Body of pancreas (tissue), 4 donors: ENCODE results near the gene LRP2BP. TPM values are rescaled to one million over a fixed set of nuclear protein-coding genes. Genes with fewer than 3 reads are reported as not detected.

Experiments
- ATAC-seq: fragments of 150-250 bp; one replicate; pipeline ENCODE4 v1.9.1; 2016
- DNase-seq, 4 donors: peaks; one replicate each; pipeline ENCODE4 v3.0.0-alpha.2; 2019
- H3K27ac ChIP-seq, 4 donors: fragments of 200-600 bp; sonication (generic); 1 replicate in 3 of 4; 2 replicates in 1 of 4; pipeline versions ENCODE4 v1.5.1 to v1.6.1; 2016 to 2019; ENCODE audit warnings: mild to moderate bottlenecking in 1 of 4, mixed read lengths in 1 of 4, moderate library complexity in 1 of 4
- H3K27me3 ChIP-seq, 2 donors: fragments of 200-600 bp; sonication (generic); one replicate each; pipeline ENCODE4 v1.6.0; 2016; ENCODE audit warnings: mild to moderate bottlenecking in 1 of 2
- H3K36me3 ChIP-seq, 2 donors: fragments of 200-600 bp; sonication (generic); replicated peaks in 1 of 2; 2 replicates each; pipeline ENCODE4 v1.5.1; 2016; ENCODE audit warnings: low read depth in 2 of 2; ENCODE audit not compliant: insufficient read depth in 1 of 2
- H3K4me1 ChIP-seq: fragments of 200-600 bp; sonication (generic); one replicate; pipeline ENCODE4 v1.6.0; 2016
- H3K4me3 ChIP-seq, 2 donors: fragments of 200-600 bp; sonication (generic); 1 replicate in 1 of 2; 2 replicates in 1 of 2; pipeline ENCODE4 v1.5.1; 2016 to 2019
- H3K9me3 ChIP-seq, 3 donors: fragments of 200-600 bp; sonication (generic); 1 replicate in 2 of 3; 2 replicates in 1 of 3; pipeline ENCODE4 v1.5.1; 2016
- CTCF ChIP-seq, 7 experiments: fragments of 450-650 bp in 4 of 7; fragments of 200-600 bp in 3 of 7; sonication (generic) in 3 of 7; IDR thresholded peaks; one replicate each; pipeline ENCODE4 v1.5.1; 2016 to 2019; ENCODE audit warnings: antibody characterized with exemption in 7 of 7
- POLR2A ChIP-seq, 3 donors: fragments of 450-650 bp; IDR thresholded peaks; one replicate each; pipeline ENCODE4 v1.6.1; 2016; ENCODE audit warnings: antibody characterized with exemption in 3 of 3, mild to moderate bottlenecking in 2 of 3
- WGBS, 2 donors: methylation state at CpG; one replicate each; pipeline ENCODE4 v1.1.5; 2017; 5-methylcytosine and 5-hydroxymethylcytosine counted together
- intact Hi-C: fragments of 100-400 bp; cut with DNase I; formaldehyde crosslinking; loops from one replicate; pipeline ENCODE4 v1.15.1; 2023
- total RNA-seq, 2 donors: library from RNA; depleted of rRNA; stranded (reverse); fragments of >200 nt; gene quantifications; one replicate each; pipeline ENCODE4 v1.1.0, GENCODE V29; 2016

LRP2BP gene
- total RNA-seq, 2 donors from 2014 or later: 2.0 to 2.1 TPM

- H3K27ac ChIP-seq: peak within 1 kb of the TSS; percentile 98 to 100 (median 100)
- 3 to 19% methylated on average over 12 to 38 of the region's 38 CpGs for WGBS, 2 donors
- ATAC-seq (peak; percentile 63), DNase-seq (peak; percentile 87 to 95 (median 90))
- H3K4me3 ChIP-seq: peak within 1 kb of the TSS; percentile 26 to 42
- no peaks in the 10 kb centered on the region for H3K27me3 ChIP-seq
- TF ChIP-seq POLR2A (IDR thresholded peaks at IDR 0.05): peak; percentile 81 to 99 (median 98)
- peak in 3 of 7 experiments; percentile 8 to 39 (median 25) for TF ChIP-seq CTCF (IDR thresholded peaks at IDR 0.05)
- H3K36me3 ChIP-seq: peaks cover 0 to 3% of the 10 kb centered on the region in 2 donors
- intact Hi-C loops: no loop called here
- H3K4me1 ChIP-seq: peaks cover 45% of the 10 kb centered on the region
- no peaks in the 10 kb centered on the region for H3K9me3 ChIP-seq
These were observed 1.1 kb upstream of the LRP2BP start, which contains the start of gene ANKRD37 for GRCh38 chr4:185396724-185397385. Gene ANKRD37, plus strand, starts transcription at chr4:185396841. Its CDS starts 83 bp downstream, at chr4:185396924.

GRCh38 chr4:185395956-185396723 lies 416 bp upstream of the LRP2BP start:
- H3K4me1 ChIP-seq: peaks cover 41% of the 10 kb centered on the region
- no peaks in the 10 kb centered on the region for H3K9me3 ChIP-seq
- DNase-seq (peak; percentile 98 to 99 (median 98)), ATAC-seq (peak; percentile 87)
- intact Hi-C loops: no loop called here
- H3K27ac ChIP-seq: peak overlapping the region; percentile 98 to 100 (median 100)
- peaks cover 0 to 3% of the 10 kb centered on the region in 2 donors for H3K36me3 ChIP-seq
- WGBS, 2 donors: 0% methylated on average over 4 to 98 of the region's 98 CpGs
- H3K4me3 ChIP-seq: peak overlapping the region; percentile 26 to 42
- peak; percentile 84 to 88 (median 85) for TF ChIP-seq POLR2A (IDR thresholded peaks at IDR 0.05)
- TF ChIP-seq CTCF (IDR thresholded peaks at IDR 0.05): peak in 2 of 7 experiments; percentile 20
- H3K27me3 ChIP-seq: no peaks in the 10 kb centered on the region

- WGBS, 2 donors: 29 to 42% methylated on average over 12 of the region's 12 CpGs
- TF ChIP-seq CTCF (IDR thresholded peaks at IDR 0.05) (no peak), POLR2A (IDR thresholded peaks at IDR 0.05) (no peak)
- intact Hi-C loops: no loop called here
- ATAC-seq (no peak), DNase-seq (no peak)
- Histone ChIP-seq H3K27ac (peak overlapping the region; percentile 98 to 100 (median 100)), H3K4me1 (peaks cover 32% of the 10 kb centered on the region), H3K9me3 (no peaks in the 10 kb centered on the region), H3K4me3 (peak overlapping the region in 1 of 2 donors; percentile 9), H3K27me3 (no peaks in the 10 kb centered on the region), H3K36me3 (no peaks in the 10 kb centered on the region)
These were observed 1.0 kb downstream of the LRP2BP start for GRCh38 chr4:185394568-185395237.

- intact Hi-C loops: no loop called here
- no peak overlapping the region for H3K4me3 ChIP-seq
These were observed 3.6 kb downstream of the LRP2BP start for GRCh38 chr4:185392156-185392555.

More at GRCh38 chr4:185392156-185392555, 3.6 kb downstream of the LRP2BP start:
- Histone ChIP-seq H3K36me3 (no peaks in the 10 kb centered on the region), H3K27ac (no peak overlapping the region), H3K27me3 (no peaks in the 10 kb centered on the region), H3K9me3 (no peaks in the 10 kb centered on the region), H3K4me1 (peaks cover 20% of the 10 kb centered on the region)
- ATAC-seq (no peak), DNase-seq (no peak)
- TF ChIP-seq POLR2A (IDR thresholded peaks at IDR 0.05): no peak
- TF ChIP-seq CTCF (IDR thresholded peaks at IDR 0.05): no peak
- WGBS, 2 donors: 78 to 88% methylated on average over 1 of the region's 1 CpG
